ENCODE measurements around the gene ZFR. TPM values are rescaled to one million over a fixed set of nuclear protein-coding genes. Genes with fewer than 3 reads are reported as not detected.

Gene ZFR
- total and polyA plus RNA-seq, 7 donors = 25.8 to 99.9 (median 71.8) TPM

DNA sequence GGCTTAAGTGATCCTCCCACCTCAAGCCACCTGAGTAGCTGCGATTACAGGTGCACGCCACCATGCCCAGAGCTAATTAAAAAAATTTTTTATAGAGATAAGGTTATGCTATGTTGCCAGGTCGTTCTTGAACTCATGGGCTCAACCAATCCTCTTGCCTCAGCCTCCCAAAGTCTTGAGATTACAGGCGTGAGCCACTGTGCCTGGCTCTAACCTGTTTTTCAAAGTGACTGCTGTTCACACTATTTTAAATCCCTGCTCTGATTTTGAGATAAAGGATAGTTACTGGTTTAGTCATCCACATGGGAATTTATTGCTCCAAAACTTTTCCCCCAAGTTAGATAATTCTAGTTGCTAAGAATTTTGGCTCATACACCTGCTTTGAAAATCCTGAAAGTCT lies 83.6 kb downstream of the ZFR start:
- Histone ChIP-seq H3K4me1 (no peaks in the 10 kb centered on the region), H3K36me3 (peaks cover 8 to 87% (median 23%) of the 10 kb centered on the region in 4 donors), H3K4me3 (no peak overlapping the region), H3K27ac (no peak overlapping the region), H3K27me3 (no peaks in the 10 kb centered on the region), H3K9me3 (no peaks in the 10 kb centered on the region)
- 84 to 92% methylated on average over 4 of the region's 4 CpGs for WGBS, 2 donors
- TF ChIP-seq POLR2AphosphoS5 (IDR thresholded peaks at IDR 0.05) (no peak), EP300 (IDR thresholded peaks at IDR 0.05) (no peak), POLR2A (IDR thresholded peaks at IDR 0.05) (no peak)
- TF ChIP-seq, protein P1, sequence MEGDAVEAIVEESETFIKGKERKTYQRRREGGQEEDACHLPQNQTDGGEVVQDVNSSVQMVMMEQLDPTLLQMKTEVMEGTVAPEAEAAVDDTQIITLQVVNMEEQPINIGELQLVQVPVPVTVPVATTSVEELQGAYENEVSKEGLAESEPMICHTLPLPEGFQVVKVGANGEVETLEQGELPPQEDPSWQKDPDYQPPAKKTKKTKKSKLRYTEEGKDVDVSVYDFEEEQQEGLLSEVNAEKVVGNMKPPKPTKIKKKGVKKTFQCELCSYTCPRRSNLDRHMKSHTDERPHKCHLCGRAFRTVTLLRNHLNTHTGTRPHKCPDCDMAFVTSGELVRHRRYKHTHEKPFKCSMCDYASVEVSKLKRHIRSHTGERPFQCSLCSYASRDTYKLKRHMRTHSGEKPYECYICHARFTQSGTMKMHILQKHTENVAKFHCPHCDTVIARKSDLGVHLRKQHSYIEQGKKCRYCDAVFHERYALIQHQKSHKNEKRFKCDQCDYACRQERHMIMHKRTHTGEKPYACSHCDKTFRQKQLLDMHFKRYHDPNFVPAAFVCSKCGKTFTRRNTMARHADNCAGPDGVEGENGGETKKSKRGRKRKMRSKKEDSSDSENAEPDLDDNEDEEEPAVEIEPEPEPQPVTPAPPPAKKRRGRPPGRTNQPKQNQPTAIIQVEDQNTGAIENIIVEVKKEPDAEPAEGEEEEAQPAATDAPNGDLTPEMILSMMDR (IDR thresholded peaks at IDR 0.05) = no peak
- intact Hi-C loops (cut with DNase I) = no loop called here
- no peak for DNase-seq

- Histone ChIP-seq H3K27me3 (no peaks in the 10 kb centered on the region), H3K4me1 (no peaks in the 10 kb centered on the region), H3K36me3 (peaks cover 6 to 96% (median 19%) of the 10 kb centered on the region in 4 donors), H3K27ac (no peak overlapping the region), H3K4me3 (no peak overlapping the region), H3K9me3 (no peaks in the 10 kb centered on the region)
- no peak for DNase-seq
- 87 to 89% methylated on average over 6 of the region's 6 CpGs for WGBS, 2 donors
- intact Hi-C loops (cut with DNase I) = no loop called here
- TF ChIP-seq POLR2A (IDR thresholded peaks at IDR 0.05) (no peak), EP300 (IDR thresholded peaks at IDR 0.05) (no peak), POLR2AphosphoS5 (IDR thresholded peaks at IDR 0.05) (no peak)
- TF ChIP-seq, protein P1 (IDR thresholded peaks at IDR 0.05) = no peak
Observed at GRCh38 chr5:32358611-32359010, 85.9 kb downstream of the ZFR start.

- no peaks in the 10 kb centered on the region for H3K27me3 ChIP-seq
- DNase-seq = no peak
- H3K4me1 ChIP-seq = no peaks in the 10 kb centered on the region
- intact Hi-C loops (cut with DNase I) = no loop called here
- no peak overlapping the region for H3K4me3 ChIP-seq
- H3K9me3 ChIP-seq = no peaks in the 10 kb centered on the region
- H3K36me3 ChIP-seq = peaks cover 0 to 91% (median 13%) of the 10 kb centered on the region in 4 donors
- TF ChIP-seq, protein P1 (IDR thresholded peaks at IDR 0.05) = no peak
- no peak for TF ChIP-seq EP300 (IDR thresholded peaks at IDR 0.05)
- TF ChIP-seq POLR2AphosphoS5 (IDR thresholded peaks at IDR 0.05) = no peak
- no peak overlapping the region for H3K27ac ChIP-seq
Observed at GRCh38 chr5:32357658-32358057, 86.9 kb downstream of the ZFR start.

DNA sequence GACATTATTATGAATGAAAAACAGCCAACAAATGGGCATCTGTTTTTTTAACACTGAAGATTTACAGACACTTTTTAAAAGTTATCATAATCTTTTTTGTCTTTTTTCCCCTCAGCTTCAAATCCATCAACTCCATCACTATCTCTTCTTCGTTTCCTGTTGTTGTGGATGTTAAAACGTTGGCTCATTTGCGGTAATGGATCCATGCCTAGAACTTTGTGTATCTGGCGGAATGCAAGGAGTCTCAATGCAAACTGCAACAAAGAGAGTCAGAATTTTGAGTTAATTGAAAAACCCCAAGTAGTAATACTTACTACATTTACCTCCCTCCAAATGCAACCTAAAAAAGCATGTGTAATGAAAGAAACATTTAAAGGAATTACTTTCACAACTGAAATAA lies 88.9 kb downstream of the ZFR start:
- intact Hi-C loops (cut with DNase I) = no loop called here
- H3K4me1 ChIP-seq = no peaks in the 10 kb centered on the region
- no peaks in the 10 kb centered on the region for H3K27me3 ChIP-seq
- H3K4me3 ChIP-seq = no peak overlapping the region
- no peak for DNase-seq
- TF ChIP-seq POLR2AphosphoS5 (IDR thresholded peaks at IDR 0.05) (no peak), POLR2A (IDR thresholded peaks at IDR 0.05) (no peak), EP300 (IDR thresholded peaks at IDR 0.05) (no peak)
- TF ChIP-seq, protein P1 (IDR thresholded peaks at IDR 0.05) = no peak
- WGBS, 2 donors = 84 to 85% methylated on average over 4 of the region's 4 CpGs
- H3K36me3 ChIP-seq = peaks cover 0 to 72% (median 10%) of the 10 kb centered on the region in 4 donors
- H3K27ac ChIP-seq = no peak overlapping the region
- no peaks in the 10 kb centered on the region for H3K9me3 ChIP-seq

DNA sequence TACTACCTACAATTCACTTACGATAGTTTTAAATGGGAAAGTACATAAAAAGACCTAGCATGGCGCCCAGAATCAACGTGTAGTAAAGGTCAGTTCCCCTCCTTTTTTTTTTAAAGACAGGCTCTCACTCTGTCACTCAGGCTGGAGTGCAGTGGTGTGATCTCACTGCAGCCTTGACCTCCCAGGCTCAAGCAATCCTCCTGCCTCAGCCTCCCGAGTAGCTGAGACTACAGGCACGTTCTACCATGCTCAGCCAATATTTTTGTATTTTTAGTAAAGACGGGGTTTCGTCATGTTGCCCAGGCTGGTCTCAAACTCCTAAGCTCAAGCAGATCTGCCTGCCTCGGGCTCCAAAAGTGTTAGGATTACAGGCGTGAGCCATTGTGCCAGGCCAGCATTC lies 91.1 kb downstream of the ZFR start:
- DNase-seq = no peak
- H3K4me3 ChIP-seq = no peak overlapping the region
- H3K36me3 ChIP-seq = peaks cover 0 to 50% (median 8%) of the 10 kb centered on the region in 4 donors
- H3K9me3 ChIP-seq = no peaks in the 10 kb centered on the region
- no peaks in the 10 kb centered on the region for H3K27me3 ChIP-seq
- WGBS, 2 donors = 91 to 94% methylated on average over 9 of the region's 9 CpGs
- intact Hi-C loops (cut with DNase I) = no loop called here
- H3K27ac ChIP-seq = no peak overlapping the region
- no peak for TF ChIP-seq EP300 (IDR thresholded peaks at IDR 0.05)
- H3K4me1 ChIP-seq = no peaks in the 10 kb centered on the region
